ENCODE results near the gene POU2F2.
"Not testable (repeated sequence)": the region's sequence is repeated elsewhere in the genome, so short reads cannot be mapped to it uniquely, and the experiment has no call there.

Gene POU2F2

DNA sequence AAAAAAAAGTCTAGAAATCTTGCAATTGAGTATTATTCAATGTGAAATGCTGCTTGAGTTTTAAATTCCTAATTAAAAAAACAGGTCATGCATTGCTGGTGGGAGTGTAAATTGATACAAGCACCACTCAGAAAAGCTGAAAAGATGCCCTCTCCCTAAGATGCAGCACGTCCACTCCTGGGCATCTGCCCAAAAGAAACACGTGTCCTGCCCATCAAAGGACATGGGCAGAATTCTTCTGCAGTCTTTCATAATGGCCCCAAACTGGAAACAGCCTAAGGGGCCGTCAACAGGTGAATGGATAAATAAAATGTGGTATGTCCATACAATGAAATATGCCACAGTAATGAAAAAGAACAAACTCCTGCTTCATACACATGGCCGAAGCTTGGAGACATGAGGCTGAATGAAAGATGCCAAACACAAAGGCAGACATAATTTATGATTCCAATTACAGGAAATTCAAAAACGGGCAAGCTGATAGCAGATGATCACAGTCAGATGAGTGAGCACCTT is 7.8 kb downstream of the POU2F2 start:
- no peak for DNase-seq (ENCODE audit: low spot score)

DNA sequence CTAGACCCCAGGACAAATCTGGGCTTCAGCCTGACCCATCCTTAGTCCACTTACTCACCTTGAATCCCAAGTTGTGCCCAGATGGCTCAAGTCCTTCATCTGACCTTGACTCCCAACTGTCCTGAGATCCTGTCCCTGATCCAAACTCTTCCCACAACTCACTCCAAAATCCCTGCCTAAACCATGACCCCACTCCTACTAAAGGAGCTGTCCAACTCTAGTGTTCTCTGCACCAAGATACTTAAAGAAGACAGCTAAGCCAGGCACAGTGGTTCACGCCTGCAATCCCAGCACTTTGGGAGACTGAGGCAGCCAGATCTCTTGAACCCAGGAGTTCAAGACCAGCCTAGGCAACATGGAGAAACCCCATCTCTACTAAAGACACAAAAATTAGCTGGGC is 8.5 kb downstream of the POU2F2 start:
- no peak for DNase-seq (ENCODE audit: low spot score)

DNA sequence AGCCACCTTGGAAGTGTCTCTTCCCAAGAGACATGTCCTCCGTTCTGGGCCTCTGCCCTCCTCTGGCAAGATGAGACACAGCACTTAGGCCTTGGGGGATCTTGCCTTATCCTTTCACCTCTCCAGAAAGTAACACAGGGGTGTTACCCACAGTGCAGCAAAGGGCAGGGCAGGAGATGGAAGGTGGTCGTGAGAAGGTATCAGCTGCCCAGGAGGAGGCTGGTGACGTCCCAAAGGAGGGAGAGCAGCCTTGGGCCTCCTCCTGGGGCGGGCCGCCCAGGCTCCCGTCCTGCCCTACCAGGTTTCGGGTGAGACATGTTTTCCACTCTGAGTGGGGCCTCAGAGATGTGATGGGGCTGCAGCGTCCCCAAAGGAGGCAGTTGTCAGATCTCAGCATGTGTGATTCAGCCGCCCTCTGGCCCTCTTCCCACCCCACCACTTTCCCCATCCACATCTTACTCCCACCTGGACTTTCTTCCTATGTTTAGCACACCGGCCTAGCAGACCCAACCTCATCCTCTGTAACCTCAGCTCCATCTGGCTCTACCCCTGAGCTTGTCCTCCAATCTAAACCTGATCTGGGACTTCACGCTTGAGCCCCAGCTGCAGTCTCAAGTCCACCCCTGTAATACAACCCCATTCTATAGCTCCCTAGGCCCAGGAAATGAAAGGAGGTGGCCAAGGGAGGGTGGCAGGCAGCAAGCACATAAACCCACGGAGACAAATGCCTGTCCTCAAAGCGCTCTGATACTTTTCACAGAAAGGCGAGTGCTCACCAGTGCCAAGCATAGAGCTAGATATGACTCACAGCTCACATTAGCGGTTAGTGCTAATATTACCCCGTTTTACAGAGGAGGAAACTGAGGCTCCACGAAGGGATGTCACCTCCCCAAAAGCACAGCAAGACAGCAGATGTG is 9.3 kb downstream of the POU2F2 start:
- DNase-seq (ENCODE audit: low spot score) = peak; percentile 44

DNA sequence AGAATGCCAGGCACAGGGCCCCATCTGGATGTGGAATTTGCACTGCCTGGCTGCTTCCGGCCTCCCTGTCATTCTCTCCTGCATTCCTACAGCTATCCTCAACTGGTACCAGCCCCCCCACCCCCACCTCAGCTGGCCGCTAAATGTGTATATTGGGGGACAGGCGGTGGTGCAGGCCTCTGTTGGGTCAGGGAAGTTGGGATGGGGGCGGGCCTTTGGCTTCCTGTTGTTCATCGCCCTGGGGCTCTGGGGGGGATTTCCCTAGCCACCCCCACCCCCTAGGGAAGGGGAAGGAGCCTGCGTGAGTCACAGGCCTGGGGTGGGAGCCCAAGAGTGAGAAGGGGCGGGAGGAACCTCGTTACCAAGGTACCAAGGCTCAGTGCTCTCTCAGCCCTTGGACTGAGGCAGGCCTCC is 10.6 kb downstream of the POU2F2 start:
- DNase-seq (ENCODE audit: low spot score) = peak; percentile 40

DNA sequence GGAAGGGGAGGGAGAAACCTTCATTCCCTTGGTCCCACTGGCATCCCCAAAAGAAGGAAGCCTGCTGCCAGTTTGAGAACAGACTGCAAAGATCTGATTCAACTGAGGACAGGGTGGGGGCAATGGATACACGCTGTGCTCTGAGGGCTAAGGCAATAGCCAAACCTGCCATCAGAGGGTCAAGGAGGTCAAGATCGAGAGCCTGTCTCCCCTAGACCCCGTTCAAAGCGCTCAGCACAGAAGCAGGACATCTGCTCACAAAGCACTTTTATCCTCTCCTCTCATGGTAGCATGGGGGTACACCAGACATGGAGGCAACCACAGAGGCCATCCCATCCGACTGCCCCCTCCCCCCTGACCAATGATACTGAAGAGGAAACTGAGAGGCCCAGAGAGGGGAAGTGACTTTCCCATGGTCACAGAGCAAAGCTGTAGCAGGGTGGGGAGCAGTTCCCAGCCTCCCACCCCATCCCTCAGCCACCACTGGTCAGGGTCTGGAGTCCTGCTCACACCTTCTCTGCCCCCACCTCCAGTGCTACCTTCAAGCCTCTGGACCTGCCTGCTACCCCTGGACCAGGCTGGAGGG is 11.1 kb downstream of the POU2F2 start:
- DNase-seq (ENCODE audit: low spot score) = no peak

DNA sequence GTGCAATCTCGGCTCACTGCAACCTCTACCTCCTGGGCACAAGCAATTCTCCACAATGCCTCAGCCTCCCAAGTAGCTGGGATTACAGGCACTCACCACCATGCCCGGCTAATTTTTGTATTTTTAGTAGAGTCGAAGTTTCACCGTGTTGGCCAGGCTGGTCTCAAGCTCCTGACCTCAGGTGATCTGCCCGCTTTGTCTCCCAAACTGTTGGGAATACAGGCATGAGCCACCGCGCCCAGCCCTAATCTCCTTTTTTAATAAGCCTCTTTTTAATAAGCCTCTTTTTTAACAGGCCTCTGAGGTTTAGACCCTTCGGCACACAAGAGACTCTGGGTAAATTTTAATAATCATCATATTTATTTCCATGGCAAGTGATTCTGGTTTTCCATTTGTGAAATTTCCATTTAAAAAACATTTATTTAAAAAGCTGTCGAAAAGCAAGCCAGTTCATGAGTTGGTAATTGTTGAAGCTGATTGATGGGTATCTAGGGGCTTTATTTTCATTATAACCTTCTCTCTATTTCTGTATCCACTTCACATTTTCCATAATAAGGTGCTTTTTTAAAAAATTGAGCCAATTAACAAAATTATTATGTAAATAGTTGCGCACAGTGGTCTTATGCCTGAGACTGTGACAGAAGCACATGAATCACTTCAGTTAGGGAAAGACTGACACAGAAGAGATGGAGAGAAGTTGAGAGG is 11.8 kb downstream of the POU2F2 start:
- DNase-seq (ENCODE audit: low spot score) = no peak

DNA sequence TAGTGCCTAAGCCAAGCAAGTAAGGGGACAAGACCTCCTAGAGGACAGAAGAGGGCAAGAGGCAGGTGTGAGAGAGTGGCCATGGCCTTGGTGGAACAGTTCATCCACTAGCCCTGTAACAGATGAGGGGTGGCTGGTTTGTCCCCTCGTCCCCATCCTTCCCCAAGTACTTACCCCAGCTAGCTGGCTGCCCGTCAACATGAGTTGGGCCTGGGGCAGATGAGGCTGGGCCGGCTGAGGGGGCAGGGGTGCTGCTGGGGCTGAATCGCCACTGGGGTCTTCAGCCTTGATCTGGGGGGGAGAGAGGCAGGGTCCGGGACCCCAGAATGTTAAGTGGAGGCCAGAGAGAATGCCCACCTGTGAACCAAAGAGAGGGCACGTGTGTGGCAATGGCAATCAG is 15.2 kb downstream of the POU2F2 start:
- no peak for DNase-seq (ENCODE audit: low spot score)

DNA sequence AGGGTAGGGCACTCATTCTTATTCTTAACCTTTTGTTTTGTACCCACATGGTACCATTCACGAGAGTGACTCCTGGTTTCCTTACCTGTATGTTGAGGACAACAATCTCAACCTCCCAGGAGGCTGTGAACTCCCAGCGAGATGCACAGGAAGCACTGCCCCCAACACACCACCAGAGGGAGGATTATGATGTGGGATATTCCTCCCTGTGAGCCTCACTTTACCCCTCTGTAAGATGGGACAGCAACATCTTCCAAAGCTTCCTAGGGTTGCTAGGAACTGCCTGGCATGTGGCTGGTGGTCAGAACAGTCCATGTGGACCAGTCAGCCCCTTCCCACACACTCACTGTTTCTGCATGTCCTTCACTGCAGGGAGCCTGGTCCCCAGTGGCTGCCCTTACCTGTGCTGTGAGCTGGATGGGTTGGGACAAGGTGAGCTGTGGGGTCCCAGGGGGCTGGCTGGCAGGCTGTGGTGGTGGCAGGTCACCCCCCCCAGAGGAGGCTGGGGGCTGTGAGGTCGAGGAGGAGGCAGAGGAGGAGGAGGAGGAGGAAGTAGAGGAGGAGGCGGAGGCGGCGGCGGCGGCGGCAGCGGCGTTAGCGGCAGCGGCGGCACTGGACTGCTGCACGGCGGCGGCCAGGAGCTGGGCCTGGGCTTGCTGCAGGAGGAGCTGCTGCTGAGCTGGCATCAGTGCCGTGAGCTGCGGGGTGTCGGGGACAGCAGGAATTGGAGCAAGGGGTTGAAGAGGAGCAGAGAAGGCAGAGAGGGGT is 15.8 kb downstream of the POU2F2 start:
- DNase-seq (ENCODE audit: low spot score) = peak; percentile 42

DNA sequence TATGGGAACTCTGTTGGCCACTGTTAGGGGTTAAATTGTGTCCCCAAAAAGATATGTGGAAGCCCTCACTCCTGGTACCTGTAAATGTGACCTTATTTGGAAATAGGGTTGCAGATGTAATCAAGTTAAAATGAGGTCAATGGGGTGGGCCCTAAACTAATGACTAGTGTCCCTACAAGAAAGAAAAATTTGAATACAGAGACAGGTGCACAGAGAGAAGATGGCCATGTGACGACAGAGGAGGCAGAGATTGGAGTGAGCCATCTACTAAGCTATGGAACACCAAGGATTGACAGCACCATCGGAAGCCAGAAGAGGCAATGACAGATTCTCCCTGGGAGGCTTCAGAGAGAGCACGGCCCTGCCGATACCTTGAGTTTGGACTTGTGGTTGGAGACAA is 16.5 kb downstream of the POU2F2 start:
- DNase-seq (ENCODE audit: low spot score) = peak; percentile 48

DNA sequence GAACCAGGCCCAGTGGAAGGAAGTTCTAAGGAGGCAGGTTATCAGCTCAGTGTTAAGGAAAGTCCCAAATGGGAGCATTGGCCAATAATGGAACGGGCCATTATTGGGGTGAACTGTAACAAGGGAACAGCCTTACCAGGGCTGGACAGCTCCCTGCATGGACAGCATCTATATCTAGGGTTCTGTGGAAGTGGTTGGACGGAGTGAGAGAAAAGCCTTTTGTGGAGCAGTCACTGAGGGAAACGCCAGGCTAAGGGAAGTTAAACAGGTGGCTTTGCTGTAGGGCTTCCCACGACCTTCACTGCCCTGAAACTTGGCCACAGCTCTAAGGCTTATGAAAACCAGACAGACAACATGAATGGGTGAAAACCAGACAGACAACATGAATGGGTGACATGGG is 17.0 kb downstream of the POU2F2 start:
- DNase-seq (ENCODE audit: low spot score) = peak; percentile 48

DNA sequence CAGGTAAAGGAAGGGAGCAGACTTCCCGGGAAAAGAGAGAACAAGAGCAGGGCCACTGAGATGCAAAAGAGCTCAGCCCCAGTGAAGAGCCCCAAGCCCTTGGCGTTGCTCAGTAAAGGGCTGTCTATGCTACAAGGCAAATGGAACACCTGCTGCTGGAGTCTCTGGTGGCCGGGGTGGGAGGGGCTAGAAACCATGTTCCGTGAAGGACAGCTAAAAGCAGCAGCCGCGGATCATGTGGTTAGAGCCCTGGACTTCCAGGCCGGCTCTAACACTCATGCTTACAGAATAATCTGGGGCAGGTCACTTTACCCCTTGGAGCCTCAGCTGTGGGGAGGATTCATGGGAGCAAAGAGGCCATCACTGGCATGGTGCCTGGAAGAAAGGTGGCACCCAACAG is 17.8 kb downstream of the POU2F2 start:
- DNase-seq (ENCODE audit: low spot score) = peak; percentile 94

DNA sequence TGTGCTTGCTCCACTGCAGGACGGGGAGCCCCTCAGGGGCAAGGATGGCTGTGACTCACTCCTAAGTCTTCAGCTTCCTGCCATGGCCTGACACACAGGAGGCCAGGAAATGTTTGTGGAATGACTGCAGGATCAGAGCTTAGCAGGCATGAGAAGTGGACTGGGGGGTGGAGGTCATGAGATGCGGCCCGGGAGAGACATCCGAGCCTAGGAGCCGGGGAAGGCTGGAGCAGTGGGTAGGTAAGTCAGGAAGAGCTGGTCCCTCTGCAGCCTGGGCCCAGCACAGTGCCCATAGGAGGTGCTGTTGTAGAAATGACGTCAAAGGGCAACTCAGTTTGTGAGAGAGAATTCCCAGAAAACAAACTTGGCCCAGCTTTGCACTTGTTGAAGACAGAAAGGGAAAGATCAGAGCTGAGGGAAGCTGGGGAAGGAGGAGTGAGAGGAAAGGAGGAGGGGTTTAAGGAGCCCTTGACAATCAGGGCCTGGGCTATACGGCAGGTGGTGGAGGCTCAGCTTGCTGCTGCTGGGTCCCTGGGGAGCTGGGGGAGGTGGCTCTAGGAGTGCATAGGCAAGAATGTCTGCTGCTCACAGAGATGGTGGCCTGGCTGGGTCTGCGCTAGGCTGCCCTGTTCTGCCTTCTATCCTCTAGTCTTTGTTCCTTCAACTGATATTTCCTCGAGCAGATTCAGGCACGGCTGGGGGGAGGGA is 18.5 kb downstream of the POU2F2 start:
- peak; percentile 93 for DNase-seq (ENCODE audit: low spot score)

DNA sequence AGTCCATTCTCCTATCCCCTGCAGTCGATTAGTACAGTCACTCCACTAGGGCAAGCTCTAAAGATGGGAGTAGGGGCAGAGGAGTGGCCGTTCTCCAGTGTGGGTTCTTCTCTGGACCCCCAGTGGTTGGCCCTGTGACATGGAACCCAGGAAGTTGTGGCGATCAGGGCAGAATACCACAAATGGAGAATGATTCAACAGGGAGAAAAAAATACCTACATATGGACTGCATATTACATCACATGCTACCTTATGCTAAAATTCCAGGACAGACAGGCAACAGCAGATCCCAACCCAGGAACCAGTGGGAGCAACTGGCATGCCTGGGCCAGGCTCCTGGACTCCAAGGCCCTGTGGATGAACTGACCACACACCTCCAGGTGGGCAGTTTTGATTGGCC is 20.4 kb downstream of the POU2F2 start:
- DNase-seq (ENCODE audit: low spot score) = no peak

DNA sequence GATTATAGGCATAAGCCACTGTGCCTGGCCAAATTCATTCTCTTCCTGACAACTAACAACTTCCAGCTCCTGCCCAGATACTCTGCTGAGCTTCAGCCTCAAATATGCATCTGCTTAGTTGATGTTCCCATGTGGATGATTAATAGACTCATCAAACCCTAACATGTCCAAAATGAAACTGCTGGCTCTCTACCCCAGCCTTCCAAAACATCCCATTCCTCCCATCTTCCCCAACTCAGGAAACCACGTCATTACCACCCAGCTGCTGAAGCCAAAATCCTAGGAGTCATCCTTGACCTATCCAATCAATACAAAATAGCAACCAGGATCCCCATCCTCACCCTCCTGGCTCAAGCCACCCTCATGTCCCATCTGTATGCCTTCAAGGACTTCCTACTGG is 20.9 kb downstream of the POU2F2 start:
- DNase-seq (ENCODE audit: low spot score) = no peak

DNA sequence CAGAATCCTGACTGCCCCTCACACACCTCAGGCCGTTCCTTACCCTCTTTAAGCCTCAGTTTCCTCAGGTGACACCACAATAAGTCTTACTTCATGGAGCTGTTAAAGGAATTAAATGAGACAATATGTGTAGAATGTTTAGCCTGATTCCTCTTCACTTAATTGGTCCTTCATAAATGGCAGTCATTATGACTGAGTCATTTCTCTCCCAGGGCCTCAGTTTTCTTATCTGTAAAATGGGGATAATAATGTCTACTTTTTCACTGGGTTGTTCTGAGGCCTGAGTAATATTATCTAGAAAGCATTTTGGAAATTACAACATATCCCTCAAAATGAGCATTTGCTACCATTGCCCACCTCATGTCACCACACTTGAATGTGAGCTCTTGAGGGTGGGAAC is 21.6 kb downstream of the POU2F2 start:
- no peak for DNase-seq (ENCODE audit: low spot score)

DNA sequence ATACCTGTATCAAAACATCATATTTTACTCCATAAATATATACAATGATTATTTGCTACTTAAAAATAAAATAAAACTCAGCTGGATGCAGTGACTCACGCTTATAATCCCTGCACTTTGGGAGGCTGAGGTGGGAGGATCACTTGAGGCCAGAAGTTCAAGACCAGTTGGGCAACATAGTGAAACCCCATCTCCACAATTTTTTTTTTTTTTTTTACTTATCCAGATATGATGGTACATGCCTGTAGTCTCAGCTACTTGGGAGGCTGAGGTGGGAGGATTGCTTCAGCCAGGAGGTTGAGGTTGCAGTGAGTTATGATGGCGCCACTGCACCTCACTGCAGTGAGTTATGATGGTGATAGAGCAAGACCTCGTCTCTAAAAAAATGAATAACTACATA is 22.4 kb downstream of the POU2F2 start:
- no peak for DNase-seq (ENCODE audit: low spot score)

DNA sequence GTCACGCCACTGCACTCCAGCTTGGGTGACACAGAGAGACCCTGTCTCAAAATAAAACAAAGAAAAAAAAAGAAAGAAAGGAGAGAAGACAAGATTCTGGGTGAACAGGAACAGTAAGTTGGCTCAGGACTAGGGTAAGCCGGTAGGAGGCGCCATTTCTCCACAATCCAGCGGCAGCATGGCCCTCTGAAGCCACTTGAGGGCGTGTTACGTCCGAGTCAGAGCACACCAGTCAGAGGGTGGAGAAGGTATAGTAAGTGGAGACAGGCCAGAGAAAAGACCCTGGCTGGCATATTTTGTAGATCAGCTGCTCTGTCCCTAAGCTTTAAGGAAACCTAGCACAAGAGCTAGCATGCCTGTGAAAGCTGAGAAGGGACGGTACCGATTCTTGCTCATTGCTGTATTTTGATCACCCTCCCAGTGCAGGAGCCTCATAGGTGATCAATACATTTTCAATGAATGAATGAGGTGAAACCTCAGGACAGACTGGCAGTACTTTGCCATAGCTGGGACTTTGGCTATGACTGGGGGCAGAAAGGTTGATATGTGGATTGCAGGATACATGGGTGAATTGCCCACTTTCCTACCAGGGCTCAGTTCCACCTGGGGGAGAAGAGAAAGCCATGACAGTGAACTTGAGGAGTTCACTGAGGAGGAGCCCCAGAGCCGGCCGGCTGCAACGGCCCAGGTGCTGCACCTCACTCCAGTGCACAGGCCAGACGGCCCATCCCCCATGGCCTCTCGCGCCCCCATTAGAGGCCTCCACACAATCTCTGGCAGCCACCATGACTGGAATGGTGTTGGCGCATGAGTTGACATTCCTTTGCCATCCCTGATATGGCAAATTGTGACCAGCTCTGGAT is 23.5 kb downstream of the POU2F2 start:
- DNase-seq (ENCODE audit: low spot score) = peak; percentile 95

DNA sequence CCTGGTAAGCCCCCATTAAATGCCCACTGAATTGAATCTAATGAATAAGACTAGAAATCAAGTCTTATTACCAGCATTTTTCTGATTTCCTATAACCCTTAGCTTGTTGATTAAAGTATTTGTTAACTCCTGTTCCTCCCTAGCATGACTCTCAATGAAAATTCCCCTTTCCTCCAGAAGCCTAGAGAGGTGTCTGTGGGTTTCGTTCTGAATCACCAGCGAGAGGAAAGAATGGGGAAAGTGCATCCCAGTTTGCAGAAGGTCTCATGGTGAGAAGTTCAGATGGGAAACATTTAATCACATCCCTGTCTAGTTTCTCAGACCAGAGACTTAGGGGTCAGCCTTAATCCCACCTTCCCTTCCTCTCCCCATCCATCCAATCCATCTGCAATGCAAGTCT is 26.9 kb downstream of the POU2F2 start:
- DNase-seq (ENCODE audit: low spot score) = no peak

DNA sequence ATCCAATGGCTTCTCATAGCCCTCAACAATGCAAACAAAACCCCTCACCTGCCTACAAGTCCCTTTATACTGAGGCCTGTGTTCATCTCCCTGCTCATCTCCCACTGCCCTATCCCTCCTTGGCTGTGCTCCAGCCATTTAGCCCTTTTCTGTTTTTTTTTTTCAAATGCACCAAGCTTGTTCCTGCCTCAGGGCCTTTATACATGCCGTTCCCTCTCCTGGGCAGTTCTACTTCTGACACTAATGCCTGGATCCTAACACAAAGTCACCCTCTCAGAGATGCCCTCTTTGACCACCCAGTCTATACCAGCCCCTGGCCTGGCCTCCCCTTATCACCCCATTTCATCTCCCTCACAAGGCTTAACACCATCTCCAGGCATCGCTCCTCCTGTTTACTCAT is 29.4 kb downstream of the POU2F2 start:
- no peak for DNase-seq (ENCODE audit: low spot score)

DNA sequence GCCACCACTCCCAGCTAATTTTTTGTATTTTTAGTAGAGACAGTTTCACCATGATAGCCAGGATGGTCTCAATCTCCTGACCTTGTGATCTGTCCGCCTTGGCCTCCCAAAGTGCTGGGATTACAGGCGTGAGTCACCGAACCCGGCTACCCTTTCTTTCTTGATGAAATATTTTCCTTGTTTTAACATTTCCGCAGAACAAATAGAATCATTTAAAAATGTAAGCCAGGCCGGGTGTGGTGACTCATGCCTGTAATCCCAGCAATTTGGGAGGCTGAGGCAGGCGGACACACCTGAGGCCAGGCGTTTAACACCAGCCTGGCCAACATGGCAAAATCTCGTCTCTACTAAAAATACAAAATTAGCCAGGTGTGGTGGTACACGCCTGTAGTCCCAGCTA is 32.0 kb downstream of the POU2F2 start:
- DNase-seq (ENCODE audit: low spot score) = not testable (repeated sequence)

Data from NAMALWA (cell line).